GM20000 (cell line): ENCODE measurements around the gene TJP2.

Experiments
- DNase-seq: peaks from one replicate; pipeline ENCODE4 v3.0.0; 2012; ENCODE audit warnings: low spot score
- TF ChIP-seq, protein P1 (sequence below): IDR thresholded peaks from 2 replicates; pipeline ENCODE4 v1.5.1; 2012; ENCODE audit warnings: mild to moderate bottlenecking, control low read depth; ENCODE audit errors: extremely low read depth, missing control alignments

The TJP2 gene

DNA sequence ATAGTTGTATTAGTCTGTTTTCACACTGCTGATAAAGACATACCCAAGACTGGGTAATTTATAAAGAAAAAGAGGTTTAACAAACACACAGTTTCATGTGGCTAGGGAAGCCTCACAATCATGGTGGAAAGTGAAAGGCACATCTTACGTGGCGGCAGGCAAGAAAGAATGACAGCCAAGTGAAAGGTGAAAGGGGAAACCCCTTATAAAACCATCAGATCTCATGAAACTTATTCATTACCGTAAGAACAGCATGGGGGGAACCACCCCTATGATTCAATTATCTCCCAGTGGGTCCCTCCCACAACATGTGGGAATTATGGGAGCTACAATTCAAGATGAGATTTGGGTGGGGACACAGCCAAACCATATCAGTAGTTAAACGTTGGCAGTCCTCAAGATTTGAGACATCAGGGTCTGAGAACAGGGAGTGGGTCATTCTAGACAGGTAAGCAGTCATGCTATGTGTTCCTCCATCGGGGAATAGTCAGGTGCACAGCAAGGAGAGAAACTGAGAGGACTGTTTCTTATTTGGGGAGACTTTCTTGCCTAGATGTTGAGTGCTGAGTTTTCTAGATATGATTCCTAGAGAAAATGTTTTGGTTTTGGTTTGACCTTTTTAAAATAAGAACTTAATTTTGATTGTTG lies 105.1 kb downstream of the TJP2 start:
- TF ChIP-seq, protein P1, sequence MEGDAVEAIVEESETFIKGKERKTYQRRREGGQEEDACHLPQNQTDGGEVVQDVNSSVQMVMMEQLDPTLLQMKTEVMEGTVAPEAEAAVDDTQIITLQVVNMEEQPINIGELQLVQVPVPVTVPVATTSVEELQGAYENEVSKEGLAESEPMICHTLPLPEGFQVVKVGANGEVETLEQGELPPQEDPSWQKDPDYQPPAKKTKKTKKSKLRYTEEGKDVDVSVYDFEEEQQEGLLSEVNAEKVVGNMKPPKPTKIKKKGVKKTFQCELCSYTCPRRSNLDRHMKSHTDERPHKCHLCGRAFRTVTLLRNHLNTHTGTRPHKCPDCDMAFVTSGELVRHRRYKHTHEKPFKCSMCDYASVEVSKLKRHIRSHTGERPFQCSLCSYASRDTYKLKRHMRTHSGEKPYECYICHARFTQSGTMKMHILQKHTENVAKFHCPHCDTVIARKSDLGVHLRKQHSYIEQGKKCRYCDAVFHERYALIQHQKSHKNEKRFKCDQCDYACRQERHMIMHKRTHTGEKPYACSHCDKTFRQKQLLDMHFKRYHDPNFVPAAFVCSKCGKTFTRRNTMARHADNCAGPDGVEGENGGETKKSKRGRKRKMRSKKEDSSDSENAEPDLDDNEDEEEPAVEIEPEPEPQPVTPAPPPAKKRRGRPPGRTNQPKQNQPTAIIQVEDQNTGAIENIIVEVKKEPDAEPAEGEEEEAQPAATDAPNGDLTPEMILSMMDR, result no peak
- no peak for DNase-seq

- TF ChIP-seq, protein P1, result no peak
- DNase-seq, result no peak
These were observed 105.7 kb downstream of the TJP2 start for GRCh38 chr9:69279733-69280132.

GRCh38 chr9:69283003-69283402 lies 108.9 kb downstream of the TJP2 start:
- DNase-seq, result no peak
- TF ChIP-seq, protein P1, result no peak

DNA sequence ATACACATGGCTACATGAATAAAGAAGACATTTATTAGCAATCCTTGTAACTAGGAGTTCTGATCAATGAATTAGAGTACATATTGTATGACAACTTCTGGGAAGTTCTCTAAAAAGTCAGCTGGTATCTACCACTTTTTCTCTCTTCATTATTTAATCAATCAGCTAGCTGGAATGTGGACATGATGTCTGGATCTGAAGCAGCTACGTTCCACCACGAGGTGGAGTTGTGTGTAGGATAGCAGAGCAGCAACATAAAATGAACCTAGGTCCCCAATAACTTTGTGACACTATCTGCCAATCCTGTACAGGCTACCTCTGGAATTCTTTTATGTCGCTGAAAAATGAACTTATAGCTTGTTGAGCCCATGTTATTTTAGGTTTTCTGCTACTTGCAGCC lies 118.0 kb downstream of the TJP2 start:
- no peak for DNase-seq
- TF ChIP-seq, protein P1, result no peak

DNA sequence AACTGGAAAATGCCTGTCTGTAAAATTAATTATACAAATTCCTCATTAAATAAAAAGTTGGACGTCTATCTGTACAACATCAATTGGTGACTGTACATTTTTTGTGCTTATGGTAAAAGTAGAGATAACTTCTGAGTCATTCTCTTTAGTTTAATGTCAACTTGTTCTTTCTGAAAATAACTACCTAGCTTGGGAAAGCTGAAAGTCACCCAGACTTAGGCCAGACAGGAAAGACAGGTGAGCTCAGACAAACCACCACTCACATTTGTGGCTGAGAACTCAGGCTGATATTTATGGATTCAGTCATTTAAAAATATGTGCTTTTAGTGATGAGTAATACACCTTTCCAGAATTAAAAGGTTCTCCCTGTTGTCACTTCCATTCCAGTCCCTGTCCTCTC lies 119.1 kb downstream of the TJP2 start:
- TF ChIP-seq, protein P1, result no peak
- no peak for DNase-seq

DNA sequence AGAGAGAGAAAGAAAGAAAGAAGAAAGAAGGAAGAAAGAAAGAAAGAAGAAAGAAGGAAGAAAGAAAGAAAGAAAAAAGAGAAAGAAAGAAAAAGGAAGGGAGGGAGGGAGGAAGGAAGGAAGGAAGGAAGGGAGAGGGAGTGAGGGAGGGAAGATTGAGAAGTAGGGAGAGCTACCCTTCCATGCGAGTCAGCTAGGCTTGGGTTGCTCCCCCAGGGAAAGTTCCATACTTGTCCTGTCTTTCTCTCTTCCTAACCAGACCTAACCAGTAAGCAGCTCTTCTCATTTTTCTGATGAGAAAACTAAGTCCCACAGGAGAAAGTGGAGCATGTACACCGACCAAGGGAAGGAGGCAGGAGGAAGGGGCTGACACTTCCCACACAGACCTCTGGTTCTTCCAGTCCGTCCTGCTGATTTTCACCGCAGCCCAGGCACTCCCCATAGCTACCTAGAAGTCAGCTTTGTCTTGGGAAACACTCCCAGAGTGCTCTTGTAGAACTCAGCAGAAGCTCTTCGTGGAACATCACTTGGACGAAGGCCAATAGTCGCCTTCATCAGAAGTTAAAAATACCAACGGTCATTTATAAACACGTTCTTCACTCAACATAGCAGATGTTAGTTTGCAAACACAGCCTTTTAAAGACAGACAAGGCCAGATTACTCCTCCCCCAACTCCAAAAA lies 121.9 kb downstream of the TJP2 start:
- DNase-seq, result no peak
- TF ChIP-seq, protein P1, result no peak

DNA sequence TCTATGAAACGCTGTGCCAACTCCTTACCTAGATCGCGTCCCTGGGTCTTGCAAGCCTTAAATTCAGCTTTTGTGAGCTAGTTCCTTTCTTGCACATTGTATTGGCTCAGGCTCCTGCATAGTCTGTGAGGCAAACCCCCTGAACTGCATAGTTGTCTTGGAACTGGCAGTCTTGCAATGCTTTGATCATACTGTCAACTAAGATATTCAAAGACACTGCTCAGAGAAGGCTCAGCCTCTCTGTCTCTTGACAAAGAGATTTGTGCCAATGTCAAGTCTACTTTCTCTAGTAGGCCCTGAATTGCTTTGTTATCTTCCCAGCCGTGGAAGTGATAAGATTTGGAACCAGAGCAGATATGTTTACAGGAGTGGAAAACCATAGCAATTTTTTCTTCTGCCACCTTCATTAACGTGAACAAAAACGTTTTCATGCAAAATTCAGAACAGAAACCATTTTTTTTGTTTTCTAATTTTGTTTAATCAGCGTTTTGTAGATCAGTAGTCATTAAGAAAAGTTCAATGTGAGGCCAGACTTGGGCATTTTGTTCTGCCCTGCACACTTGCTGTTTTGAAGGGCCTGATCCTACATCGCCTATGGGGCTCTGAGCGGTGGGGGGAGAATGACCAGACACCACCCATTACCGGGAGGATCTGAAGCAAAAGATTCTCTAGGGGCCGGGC lies 123.4 kb downstream of the TJP2 start:
- DNase-seq, result no peak
- TF ChIP-seq, protein P1, result no peak
